Loucy (cell line): ENCODE data around the gene CCDC187.

ENCODE experiments used
- H2AFZ ChIP-seq: fragments of 200-600 bp; sonication (generic); 2 replicates; pipeline ENCODE4 v1.6.0; 2016; ENCODE audit warnings: antibody characterized with exemption, mild to moderate bottlenecking, low read length, moderate library complexity
- H3F3A ChIP-seq: fragments of 200-600 bp; 2 replicates; pipeline ENCODE4 v1.6.0; 2016; ENCODE audit warnings: antibody characterized with exemption, low read depth, mild to moderate bottlenecking
- H3K27me3 ChIP-seq: fragments of 200-600 bp; sonication (generic); 2 replicates; pipeline ENCODE4 v1.6.1; 2014; ENCODE audit warnings: low read length, mild to moderate bottlenecking; ENCODE audit not compliant: insufficient read depth, poor library complexity, severe bottlenecking
- H3K36me3 ChIP-seq: fragments of 200-600 bp; sonication (generic); 2 replicates; pipeline ENCODE4 v1.6.1; 2016; ENCODE audit warnings: low read length; ENCODE audit not compliant: insufficient read depth
- H3K4me1 ChIP-seq: fragments of 200-600 bp; sonication (generic); 2 replicates; pipeline ENCODE4 v1.5.1; 2014; ENCODE audit warnings: low read length, mild to moderate bottlenecking; ENCODE audit not compliant: insufficient read depth, poor library complexity, severe bottlenecking
- H3K4me2 ChIP-seq: fragments of 200-600 bp; sonication (generic); 2 replicates; pipeline ENCODE4 v1.6.0; 2014; ENCODE audit warnings: antibody characterized with exemption, low read length, low read depth, mild to moderate bottlenecking; ENCODE audit not compliant: poor library complexity, severe bottlenecking
- H3K4me3 ChIP-seq: fragments of 200-600 bp; sonication (generic); 2 replicates; pipeline ENCODE4 v1.5.1; 2014; ENCODE audit warnings: low read length, mild to moderate bottlenecking, mixed read lengths; ENCODE audit not compliant: poor library complexity, severe bottlenecking
- H3K79me2 ChIP-seq: fragments of 200-600 bp; sonication (generic); 2 replicates; pipeline ENCODE4 v1.6.1; 2014; ENCODE audit warnings: low read length; ENCODE audit not compliant: insufficient read depth
- H3K9ac ChIP-seq: fragments of 200-600 bp; sonication (generic); 2 replicates; pipeline ENCODE4 v1.6.0; 2014; ENCODE audit warnings: mild to moderate bottlenecking, low read depth, low read length, moderate library complexity; ENCODE audit not compliant: poor library complexity, severe bottlenecking
- H3K9me2 ChIP-seq: fragments of 200-600 bp; sonication (generic); replicated peaks from 2 replicates; pipeline ENCODE4 v1.6.1; 2016; ENCODE audit warnings: low read depth, low read length, mixed read lengths
- H3K9me3 ChIP-seq: fragments of 200-600 bp; sonication (generic); 2 replicates; pipeline ENCODE4 v1.6.1; 2014; ENCODE audit warnings: mild to moderate bottlenecking, antibody characterized with exemption, low read length, low read depth; ENCODE audit not compliant: insufficient read depth
- H4K20me1 ChIP-seq: fragments of 200-600 bp; sonication (generic); 2 replicates; pipeline ENCODE4 v1.6.0; 2014; ENCODE audit warnings: antibody characterized with exemption, low read length, mild to moderate bottlenecking; ENCODE audit not compliant: insufficient read depth, poor library complexity, severe bottlenecking
- CTCF ChIP-seq: fragments of 200-600 bp; sonication (generic); conservative IDR thresholded peaks from 2 replicates; pipeline ENCODE4 v1.5.1; 2014; ENCODE audit warnings: mild to moderate bottlenecking, antibody characterized with exemption, low read length
- EZH2phosphoT487 ChIP-seq: fragments of 200-600 bp; IDR thresholded peaks from 2 replicates; pipeline ENCODE4 v1.6.1; 2018; ENCODE audit warnings: antibody characterized with exemption, mild to moderate bottlenecking, moderate library complexity, borderline replicate concordance

Gene CCDC187

GRCh38 chr9:136211441-136212344 is 92.2 kb downstream of the CCDC187 start:
- peaks cover 83% of the 10 kb centered on the region; the same call in 1 of the 2 replicates for H3K36me3 ChIP-seq
- no peaks in the 10 kb centered on the region for H4K20me1 ChIP-seq
- H2AFZ ChIP-seq = no peak overlapping the region
- no peaks in the 10 kb centered on the region for H3K79me2 ChIP-seq
- H3K4me2 ChIP-seq = no peak overlapping the region
- no peak overlapping the region for H3K9ac ChIP-seq
- no peaks in the 10 kb centered on the region for H3F3A ChIP-seq
- H3K4me3 ChIP-seq = no peak overlapping the region
- no peaks in the 10 kb centered on the region for H3K4me1 ChIP-seq
- TF ChIP-seq EZH2phosphoT487 (no peak), CTCF (no peak)
- H3K27me3 ChIP-seq = no peaks in the 10 kb centered on the region
- H3K9me2 ChIP-seq = no peaks in the 10 kb centered on the region
- H3K9me3 ChIP-seq = no peaks in the 10 kb centered on the region

GRCh38 chr9:136211006-136211405 is 92.9 kb downstream of the CCDC187 start:
- TF ChIP-seq EZH2phosphoT487 (no peak), CTCF (no peak)
- H3K9me3 ChIP-seq = no peaks in the 10 kb centered on the region

GRCh38 chr9:136210276-136210675 is 93.6 kb downstream of the CCDC187 start:
- Histone ChIP-seq H3K4me3 (no peak overlapping the region), H3K4me2 (no peak overlapping the region), H3K79me2 (no peaks in the 10 kb centered on the region), H3F3A (no peaks in the 10 kb centered on the region), H3K4me1 (no peaks in the 10 kb centered on the region), H3K9me2 (no peaks in the 10 kb centered on the region), H4K20me1 (no peaks in the 10 kb centered on the region), H3K9ac (no peak overlapping the region), H2AFZ (no peak overlapping the region), H3K9me3 (no peaks in the 10 kb centered on the region), H3K36me3 (peaks cover 74% of the 10 kb centered on the region; the same call in 1 of the 2 replicates), H3K27me3 (no peaks in the 10 kb centered on the region)
- TF ChIP-seq EZH2phosphoT487 = no peak
- no peak for TF ChIP-seq CTCF

More at GRCh38 chr9:136211006-136211405, 92.9 kb downstream of the CCDC187 start:
- H3F3A ChIP-seq = no peaks in the 10 kb centered on the region
- no peak overlapping the region for H2AFZ ChIP-seq
- H3K79me2 ChIP-seq = no peaks in the 10 kb centered on the region
- H3K4me2 ChIP-seq = no peak overlapping the region
- no peak overlapping the region for H3K9ac ChIP-seq
- H4K20me1 ChIP-seq = no peaks in the 10 kb centered on the region
- H3K36me3 ChIP-seq = peaks cover 76% of the 10 kb centered on the region; the same call in 1 of the 2 replicates
- H3K27me3 ChIP-seq = no peaks in the 10 kb centered on the region
- H3K9me2 ChIP-seq = no peaks in the 10 kb centered on the region
- H3K4me3 ChIP-seq = no peak overlapping the region
- no peaks in the 10 kb centered on the region for H3K4me1 ChIP-seq
